DMS53 (cell line): ENCODE results near the gene TBXAS1.
A peak's percentile ranks its signal among the peaks of the same experiment; 100 is the strongest.

Source experiments
- DNase-seq: peaks from one replicate; lab custom pipeline; 2025; lab: John Stamatoyannopoulos, UW

Gene TBXAS1

DNA sequence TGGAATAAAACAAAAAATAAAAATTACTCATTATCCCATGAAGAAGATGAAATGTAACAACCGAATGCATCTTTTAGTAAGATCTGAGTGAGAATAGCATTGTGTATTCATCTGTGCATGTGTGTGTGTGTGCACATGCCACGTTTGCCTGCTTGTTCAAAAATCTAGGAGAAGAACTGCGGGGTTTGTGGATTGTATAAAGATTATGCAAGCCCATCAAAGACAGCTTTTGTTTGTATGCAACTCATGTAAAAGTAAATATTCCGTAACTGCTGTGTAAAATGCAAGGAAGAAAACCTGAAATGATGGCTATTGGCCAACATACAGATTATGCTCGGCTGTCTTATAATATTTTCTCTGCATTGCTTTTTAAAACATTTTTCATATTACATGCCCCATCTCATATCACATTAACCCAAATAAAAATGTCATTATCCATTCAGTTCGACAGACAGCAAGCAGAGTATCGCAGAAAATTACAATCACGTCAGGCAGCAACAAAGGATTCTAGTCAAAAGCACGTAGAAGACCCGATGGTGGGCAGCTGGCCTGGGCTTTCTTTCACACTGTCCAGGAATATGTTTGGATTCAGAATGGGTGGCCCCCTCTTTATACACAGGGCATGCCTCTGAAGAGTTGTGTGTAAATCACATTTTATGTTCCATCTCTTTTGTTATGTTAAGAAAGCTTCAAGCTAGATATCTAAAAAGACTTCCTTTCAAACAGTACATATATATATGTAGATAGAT lies 119.7 kb downstream of the TBXAS1 start:
- no peak for DNase-seq

DNA sequence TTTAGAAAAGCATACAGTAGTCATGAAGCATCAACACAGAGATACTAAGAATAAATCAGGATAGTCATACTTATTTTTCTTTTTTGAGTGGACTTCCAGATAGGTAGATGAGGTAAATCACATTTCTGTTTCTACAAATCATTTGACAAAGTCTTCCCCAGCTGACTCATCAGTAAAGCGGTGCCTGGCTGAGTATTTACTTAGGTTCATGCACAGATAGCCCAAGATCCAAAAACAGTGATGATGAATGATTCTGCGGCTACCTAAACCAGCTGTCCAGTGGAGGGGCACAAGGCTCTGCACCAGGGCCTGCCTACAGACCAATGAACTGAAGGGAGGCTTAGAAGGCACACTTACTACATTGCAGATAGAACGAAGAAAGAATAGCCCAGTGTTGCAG lies 120.6 kb downstream of the TBXAS1 start:
- DNase-seq = peak; percentile 69

DNA sequence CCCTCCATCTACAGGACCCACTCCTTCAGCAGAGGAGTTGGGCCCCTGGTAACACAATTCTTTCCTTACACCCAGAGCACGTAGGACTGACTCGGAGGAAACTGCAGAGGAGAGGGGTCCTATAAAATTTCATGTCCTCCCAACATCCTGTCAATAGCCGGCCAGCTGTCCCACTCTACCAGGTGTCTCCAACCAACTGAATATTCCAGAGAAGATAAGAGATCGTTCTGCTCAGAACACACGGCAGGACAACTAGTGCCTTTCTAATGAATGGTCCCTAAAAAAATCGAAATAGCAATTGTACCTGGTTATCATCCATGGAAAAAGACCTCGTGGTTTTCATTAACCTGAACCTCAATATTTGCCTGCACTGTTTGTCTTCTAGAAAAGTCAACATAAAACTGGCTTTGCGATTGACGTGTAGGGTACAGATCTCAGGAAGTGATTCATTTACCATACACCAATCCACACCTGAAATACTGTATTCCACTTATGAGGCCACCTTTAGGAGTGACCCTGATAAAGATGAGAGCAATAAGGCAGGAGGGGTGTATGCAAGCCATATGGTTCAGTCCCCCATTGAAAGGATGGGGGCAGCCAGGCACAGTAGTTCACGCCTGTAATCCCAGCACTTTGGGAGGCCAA lies 121.9 kb downstream of the TBXAS1 start:
- peak; percentile 97 for DNase-seq

DNA sequence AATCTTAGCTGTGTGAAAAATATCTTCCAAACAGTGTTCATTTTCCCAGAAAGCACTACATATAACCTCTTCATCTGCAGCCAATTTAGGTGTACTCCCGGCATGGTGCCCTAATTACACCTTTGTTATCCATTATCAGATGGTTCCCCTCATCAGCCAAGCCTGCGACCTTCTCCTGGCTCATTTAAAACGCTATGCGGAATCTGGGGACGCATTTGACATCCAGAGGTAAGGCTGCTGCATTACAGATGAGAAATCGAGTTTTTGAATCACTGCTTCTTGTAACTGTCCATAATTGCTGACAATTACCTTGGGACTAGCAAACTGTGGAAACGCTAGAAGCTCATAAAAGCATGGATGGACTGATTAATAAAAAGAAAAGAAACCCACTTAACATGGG lies 124.2 kb downstream of the TBXAS1 start:
- no peak for DNase-seq

DNA sequence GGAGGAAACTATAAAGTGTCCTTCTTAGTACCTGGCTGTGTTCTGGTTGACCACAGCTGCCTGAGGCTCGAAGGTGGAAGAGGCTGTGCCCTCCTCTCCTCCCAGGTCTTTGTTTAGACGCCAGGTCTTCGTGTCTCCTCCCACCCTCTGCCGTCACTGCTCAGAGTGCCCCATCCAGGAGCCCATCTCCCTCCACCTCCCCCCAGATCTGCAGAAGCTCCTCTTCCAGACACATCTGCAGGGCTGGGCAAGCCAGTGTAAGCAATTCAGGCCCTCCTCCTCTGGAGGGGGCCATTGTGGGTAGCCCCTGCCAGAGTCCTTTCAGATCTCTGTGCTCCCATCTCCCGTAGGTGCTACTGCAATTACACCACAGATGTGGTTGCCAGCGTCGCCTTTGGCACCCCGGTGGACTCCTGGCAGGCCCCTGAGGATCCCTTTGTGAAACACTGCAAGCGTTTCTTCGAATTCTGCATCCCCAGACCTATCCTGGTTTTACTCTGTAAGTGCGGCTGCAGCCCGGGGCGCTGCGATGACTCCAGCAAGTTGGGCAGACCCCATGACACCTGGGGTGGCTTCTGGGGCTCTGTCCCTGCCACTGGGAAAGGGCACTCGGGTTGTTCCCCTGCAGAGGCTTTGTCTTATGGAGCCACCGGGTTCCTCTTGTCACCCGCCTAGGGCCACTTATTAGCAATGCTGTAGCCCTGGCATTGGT lies 126.2 kb downstream of the TBXAS1 start:
- no peak for DNase-seq

DNA sequence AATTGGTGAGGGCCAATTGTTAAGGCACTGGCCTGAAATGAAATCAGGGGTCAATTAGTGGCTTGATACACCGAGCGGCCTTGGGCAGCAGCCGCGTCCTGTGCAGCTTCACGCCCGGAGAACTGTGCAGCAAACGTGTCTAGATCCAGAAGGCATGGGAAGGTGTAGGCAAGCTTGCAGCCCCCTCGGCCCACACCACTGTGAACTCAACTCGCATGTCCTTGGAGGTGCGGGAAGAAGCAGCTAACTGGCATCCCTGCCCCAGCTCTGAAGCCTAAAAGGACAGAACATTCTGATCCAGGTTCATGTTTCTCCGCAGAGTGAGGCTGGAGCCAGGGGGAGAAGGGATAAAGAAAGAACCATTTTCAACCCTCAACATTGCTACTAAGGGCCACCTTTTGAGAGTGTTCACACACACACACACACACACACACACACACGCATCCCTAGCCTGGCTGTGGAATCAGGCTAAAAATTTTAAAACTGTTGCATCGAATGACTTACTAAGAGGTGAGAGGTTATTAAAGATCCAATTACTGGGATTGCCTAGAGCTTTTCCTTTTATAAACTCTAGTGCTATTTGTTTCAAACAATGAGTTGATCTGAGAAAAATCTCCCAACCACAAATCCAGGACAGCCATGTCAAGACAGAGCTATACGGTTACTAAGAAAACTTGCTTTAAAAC lies 129.7 kb downstream of the TBXAS1 start:
- no peak for DNase-seq

DNA sequence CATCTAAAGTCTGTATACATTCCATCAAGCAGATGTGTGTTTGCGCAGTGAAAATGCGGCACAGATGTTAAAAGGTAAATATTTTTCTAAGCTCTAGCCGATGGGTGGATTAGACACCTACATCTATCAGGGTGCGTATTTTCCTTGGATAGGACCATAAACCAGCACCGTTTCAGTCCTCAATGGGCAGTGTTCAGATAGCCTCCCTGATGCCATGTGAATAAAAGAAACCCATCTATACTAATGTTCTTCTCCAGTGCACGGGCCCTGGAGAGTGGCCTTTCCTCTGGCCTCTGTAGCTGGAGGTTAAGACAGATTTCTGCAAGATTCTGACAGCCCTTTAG lies 130.2 kb downstream of the TBXAS1 start:
- DNase-seq = no peak

DNA sequence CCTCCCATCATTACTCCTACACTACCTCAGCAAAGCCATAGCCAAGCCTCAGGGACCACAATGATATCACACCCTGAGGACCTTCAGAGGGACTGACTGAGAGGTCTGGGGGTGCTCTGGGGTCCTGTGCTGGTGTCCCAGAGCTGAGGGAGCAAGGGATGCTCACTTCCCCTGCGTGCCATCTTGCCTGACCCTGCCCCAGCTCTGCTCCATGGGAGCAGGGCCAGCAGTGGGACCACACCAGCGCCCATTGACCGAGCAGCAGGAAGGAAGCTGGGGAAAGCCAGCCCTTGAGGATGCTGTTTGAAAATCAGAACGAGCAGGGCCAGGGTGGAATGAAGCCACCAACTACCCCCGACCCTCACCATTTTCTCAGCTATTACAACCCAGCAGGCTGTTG lies 130.7 kb downstream of the TBXAS1 start:
- no peak for DNase-seq

DNA sequence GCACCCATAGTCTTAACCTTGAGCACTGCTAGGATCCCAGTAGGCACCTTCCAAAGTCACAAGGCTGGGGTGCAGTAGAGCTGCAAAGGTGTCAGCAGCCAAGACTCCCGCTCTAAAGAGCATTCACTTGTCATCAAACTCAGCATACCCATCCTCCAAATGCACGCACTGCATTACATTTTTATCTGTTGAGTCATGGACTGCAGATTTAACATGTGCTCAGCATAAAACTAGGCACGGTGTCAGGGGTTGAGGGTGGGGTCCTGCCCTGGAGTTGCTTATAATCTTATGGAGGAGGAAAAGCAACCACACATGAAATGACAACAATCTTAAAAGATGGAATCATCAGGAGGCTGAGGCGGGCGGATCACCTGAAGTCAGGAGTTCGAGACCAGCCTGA lies 131.1 kb downstream of the TBXAS1 start:
- DNase-seq = no peak

DNA sequence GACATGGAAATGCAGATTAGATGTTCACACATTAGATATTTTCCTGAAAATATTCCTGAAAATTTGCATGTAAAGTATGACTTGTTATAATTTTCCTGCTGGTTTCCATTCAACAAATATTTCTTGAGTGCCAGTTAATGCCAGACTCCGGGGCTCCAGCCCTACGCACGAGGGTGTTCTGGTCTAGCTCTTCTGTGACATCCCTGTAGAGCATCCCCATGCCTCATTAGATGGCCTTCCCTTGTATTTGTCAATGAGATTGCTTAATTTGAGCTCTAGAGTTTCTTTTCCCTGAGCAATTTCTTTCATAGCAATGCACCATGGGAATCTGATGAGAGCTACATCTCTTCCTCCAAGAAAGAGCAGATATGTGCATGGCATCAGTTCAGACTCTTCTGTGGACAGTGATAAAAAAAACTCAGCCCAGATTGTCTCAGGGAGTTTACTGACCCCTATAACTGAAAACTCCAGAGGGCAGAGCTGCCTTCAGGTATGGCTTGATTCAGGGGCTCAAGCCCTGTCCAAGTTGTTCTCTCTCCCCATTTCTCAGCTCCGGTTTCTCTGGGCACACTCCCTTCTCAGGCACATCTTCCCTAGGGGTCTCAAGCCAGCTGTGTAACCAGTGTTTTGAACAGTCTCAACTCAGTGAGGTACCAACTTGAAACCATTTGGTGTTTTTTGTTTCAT lies 137.0 kb downstream of the TBXAS1 start:
- no peak for DNase-seq

DNA sequence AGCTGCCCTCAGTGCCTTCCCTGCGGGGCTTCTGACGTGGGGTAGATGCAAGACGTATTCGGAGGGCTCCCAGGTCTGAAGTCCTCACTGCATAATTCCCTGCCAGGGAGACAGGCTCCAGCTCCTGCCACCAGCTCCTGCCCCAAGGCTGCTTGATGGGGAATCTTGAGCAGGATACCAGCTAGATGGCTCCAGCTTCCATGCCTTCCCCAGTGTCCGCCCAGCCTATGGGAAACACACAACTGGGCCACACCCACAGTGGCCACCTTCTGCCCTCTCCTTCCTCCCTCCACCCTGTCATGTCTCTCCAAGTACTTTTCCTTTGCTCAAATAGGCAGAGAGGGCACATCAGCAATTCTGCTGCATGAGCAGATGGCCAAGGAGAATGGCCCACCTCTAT lies 137.9 kb downstream of the TBXAS1 start:
- no peak for DNase-seq

DNA sequence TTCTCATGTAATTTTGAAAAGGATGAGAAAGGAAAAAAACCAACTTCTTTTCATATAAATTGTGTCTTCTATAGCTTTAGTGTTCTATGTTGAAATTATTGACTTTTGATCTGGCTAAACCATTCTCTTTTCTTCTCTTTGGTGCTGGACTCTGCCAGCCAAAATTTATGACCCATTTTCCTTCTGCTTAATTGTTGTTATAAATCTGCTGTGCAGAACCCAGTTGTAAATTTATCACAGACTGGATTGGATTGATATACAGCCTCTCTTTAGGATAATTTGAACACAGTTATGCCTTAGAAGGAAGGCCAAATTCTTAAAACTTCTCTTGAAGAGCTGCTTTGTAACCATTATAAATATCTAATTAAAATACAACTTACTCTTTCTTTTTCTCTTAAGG lies 139.9 kb downstream of the TBXAS1 start:
- DNase-seq = no peak

DNA sequence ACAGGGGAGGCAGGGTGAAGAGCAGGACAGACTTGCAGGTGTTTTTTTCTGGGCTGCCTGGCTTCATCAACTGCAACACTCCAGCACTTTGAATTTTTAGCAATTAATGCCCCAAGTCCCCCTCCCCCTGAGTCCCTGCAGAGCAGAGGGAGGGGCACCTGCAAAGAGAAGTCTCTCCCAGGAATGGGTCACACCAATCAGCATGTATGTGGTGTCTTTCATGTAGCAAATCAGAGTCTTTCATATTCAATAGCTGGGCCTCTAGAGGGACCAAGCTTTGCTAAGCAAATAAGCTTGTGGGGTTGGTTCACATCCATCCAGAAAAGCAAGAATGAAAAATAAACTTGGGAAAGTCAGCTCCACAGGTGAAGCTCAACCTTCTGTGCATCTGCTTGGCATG lies 143.0 kb downstream of the TBXAS1 start:
- DNase-seq = peak; percentile 33

DNA sequence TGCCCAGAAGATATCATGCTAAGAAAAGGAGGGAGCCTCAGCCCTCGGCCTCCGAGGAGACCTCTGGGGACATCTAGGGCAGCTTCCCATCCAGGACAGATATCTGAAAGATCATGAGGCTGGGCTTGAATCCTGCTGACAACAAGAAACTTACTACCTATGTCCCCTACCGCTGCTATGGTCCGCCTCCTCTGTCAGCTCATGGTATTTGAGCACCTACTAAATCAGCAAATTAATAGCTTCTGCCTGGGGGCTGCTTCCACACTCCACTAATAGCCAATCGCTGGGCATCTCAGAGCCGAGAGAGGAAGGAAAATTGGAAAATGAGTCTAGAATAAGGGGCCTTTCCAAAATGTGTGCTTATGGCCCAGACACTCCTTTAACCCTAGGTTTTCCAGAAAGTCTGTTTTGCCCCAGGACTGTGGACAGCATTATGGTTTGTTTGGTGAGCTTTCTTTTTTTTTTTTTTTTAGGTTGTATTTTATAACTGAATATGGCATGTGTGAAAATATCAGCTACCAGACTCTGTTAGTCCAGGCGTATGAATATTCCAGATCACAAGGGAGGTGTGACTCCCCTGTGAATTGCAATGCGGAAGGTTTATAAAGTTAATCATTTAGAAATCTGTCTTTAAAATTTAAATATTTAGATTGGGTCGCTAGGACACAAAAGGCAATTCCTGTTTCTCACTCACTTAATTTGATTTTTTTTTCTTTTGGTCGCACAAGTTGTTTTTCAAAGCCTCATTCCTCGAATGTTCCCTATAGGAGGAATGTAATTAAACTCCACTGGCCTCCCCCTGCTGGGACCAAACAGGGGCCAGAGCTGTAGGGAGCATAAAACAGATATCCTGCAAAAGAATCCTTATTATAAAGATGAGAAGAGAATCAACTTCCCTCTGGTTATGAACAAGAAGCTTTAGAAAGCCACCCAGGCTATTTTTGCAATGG lies 144.3 kb downstream of the TBXAS1 start:
- no peak for DNase-seq

DNA sequence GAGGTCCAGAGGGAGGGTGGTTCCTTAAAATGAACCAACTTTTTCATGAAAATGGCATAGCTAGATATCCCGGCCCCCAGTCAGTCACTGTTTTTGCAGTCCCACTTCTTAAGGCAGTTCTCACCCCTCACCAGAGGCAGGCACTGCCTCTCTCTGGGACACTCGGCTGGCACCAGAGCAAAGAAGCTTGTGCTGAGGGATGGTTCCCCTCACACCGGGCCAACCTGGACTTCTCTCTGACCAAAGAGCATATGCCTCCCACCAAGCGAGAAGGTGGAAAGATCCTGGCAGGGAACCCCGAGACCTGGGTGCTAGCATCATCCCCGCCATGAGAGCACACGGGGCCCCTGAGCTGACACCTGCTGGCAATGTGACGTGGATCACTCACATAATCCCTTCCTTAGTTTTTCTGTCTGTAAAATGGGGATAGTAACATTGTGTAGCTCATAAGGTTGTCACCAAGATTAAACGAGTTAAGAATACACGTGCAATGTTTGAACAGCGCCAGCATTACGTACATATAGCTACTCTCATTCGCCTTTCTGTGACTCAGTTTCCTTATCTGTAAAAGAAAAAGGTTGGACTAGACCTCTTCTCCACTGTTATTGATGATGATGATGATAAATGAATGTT lies 145.2 kb downstream of the TBXAS1 start:
- DNase-seq = no peak

DNA sequence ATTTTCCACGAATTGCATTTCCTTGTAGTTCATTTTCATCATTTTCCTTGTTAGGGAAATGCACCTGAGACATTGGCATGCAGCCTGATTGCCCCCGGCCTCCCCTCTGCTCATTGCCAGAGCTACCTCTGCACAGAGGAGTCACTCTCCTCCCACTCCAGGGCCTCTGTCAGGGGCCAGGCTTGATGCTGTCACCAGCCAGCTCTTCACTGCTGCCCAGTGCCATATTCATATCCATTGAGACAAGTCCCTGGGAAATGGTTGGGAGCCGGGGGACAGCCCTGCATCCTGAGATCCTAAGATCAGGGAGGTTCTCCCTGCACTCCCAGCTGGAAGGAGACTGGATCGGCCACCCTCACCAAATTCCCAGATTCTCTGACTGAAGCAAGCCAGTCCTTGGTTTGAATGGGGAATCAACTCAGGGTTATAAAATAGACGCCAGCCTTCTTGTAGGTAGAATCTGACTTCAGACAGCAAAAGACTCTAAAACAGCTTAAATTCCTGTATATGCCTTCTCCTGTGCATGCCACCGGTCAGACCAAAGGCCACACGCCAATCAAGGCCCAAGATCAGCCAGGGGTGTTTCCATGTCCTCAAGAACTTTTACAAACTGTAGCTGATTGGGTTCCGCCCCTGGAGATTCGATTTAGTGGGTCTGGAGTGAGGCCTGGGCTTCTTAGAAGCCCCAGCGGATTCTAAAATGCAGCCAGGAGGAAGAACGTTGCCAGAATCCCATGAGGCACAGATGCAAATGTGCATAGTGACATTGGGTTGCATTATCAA lies 147.2 kb downstream of the TBXAS1 start:
- DNase-seq = no peak

DNA sequence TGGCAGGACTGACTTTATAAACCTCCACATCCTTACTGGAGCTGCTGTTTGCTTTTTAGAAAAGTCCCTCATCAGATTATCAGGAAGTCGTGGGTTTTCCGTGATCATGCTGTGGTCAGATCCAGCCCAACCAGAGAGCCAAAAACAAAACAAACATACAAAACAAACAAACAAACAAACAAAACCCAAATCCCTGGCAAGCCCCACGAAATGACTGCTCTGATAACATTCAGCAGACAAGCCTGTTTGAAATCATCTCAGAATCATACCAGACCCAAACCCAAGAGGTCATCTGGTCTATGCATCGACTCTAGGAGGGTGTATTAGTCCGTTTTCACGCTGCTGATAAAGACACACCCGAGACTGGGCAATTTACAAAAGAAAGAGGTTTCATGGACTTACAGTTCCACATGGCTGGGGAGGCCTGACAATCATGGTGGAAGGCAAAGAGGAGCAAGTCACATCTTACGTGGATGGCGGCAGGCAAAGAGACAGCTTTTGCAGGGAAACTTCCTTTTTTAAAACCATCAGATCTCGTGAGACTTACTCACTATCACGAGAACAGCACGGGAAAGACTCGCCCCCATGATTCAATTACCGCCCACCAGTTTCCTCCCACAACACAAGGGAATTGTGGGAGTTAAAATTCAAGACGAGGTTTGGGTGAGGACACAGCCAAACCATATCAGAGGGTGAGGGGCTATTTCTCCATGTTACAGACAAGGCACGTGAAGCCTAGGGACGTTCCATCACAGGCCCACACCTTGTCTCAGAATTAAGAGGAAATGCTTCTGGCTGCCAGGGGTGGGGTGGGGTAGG lies 148.0 kb downstream of the TBXAS1 start:
- no peak for DNase-seq

DNA sequence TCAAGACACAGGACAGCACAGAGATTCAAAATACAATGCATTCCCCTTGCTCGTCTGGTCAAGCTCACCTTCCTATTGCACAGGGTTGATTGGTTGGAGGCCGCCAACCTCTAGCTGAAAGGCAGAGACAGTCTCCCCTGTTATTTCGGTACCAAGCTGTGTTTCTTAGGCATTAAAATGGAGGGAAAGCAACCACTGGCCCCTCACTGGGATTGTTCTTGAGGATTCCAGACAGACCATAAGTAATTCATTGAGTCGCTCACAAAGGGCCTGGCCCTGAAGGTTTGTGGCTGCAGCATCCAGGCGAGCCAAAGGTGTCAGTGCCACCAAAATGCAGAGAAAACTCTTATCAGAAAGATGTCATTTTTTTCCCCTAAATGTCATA lies 152.4 kb downstream of the TBXAS1 start:
- no peak for DNase-seq
